ENCODE data around the gene APPL2. TPM values are rescaled to one million over a fixed set of nuclear protein-coding genes. Genes with fewer than 3 reads are reported as not detected.
"Not testable (repeated sequence)": the region's sequence is repeated elsewhere in the genome, so short reads cannot be mapped to it uniquely, and the experiment has no call there.

Gene APPL2
- polyA plus RNA-seq, 1 experiment: 50.1 TPM

- no peaks in the 10 kb centered on the region; the same call in 1 of the 2 replicates for H3K9me3 ChIP-seq (ENCODE audit: control insufficient read depth, insufficient read depth, low read length)
- H3K27ac ChIP-seq (ENCODE audit: low read depth, low read length): no peak overlapping the region
- no peak overlapping the region for H3K4me3 ChIP-seq (ENCODE audit: low read depth, low read length)
- POLR2A ChIA-PET: no interaction called here
- no peaks in the 10 kb centered on the region for H3K27me3 ChIP-seq (ENCODE audit: control insufficient read depth, insufficient read depth, low read length)
- DNase-seq (ENCODE audit: low read depth, low spot score): no peak
- no peak for TF ChIP-seq CTCF (IDR thresholded peaks at IDR 0.05; ENCODE audit: low read depth, low read length)
- CTCF ChIA-PET: no interaction called here
Measured at GRCh38 chr12:105194947-105195346, 41.0 kb downstream of the APPL2 start.

- Histone ChIP-seq H3K9me3 (ENCODE audit: control insufficient read depth, insufficient read depth, low read length) (no peaks in the 10 kb centered on the region), H3K27me3 (ENCODE audit: control insufficient read depth, insufficient read depth, low read length) (no peaks in the 10 kb centered on the region), H3K4me3 (ENCODE audit: low read depth, low read length) (no peak overlapping the region), H3K27ac (ENCODE audit: low read depth, low read length) (no peak overlapping the region)
- POLR2A ChIA-PET: no interaction called here
- no peak for TF ChIP-seq CTCF (IDR thresholded peaks at IDR 0.05; ENCODE audit: low read depth, low read length)
- DNase-seq (ENCODE audit: low read depth, low spot score): no peak
- CTCF ChIA-PET: no interaction called here
Measured at GRCh38 chr12:105192624-105193225, 43.2 kb downstream of the APPL2 start.

GRCh38 chr12:105190530-105190929 is 45.4 kb downstream of the APPL2 start:
- H3K27ac ChIP-seq (ENCODE audit: low read depth, low read length): no peak overlapping the region
- H3K9me3 ChIP-seq (ENCODE audit: control insufficient read depth, insufficient read depth, low read length): no peaks in the 10 kb centered on the region
- H3K4me3 ChIP-seq (ENCODE audit: low read depth, low read length): no peak overlapping the region
- TF ChIP-seq CTCF (IDR thresholded peaks at IDR 0.05; ENCODE audit: low read depth, low read length): no peak
- ChIA-PET CTCF (interaction anchor here (0.8 to 1.5 kb wide), 2 partner anchors 188 to 193 kb away, joined by 4 read pairs; no protein-coding TSS in a partner anchor), POLR2A (no interaction called here)
- H3K27me3 ChIP-seq (ENCODE audit: control insufficient read depth, insufficient read depth, low read length): no peaks in the 10 kb centered on the region
- DNase-seq (ENCODE audit: low read depth, low spot score): no peak

GRCh38 chr12:105189293-105189692 is 46.7 kb downstream of the APPL2 start:
- DNase-seq (ENCODE audit: low read depth, low spot score): no peak
- H3K27me3 ChIP-seq (ENCODE audit: control insufficient read depth, insufficient read depth, low read length): no peaks in the 10 kb centered on the region
- peaks cover 8% of the 10 kb centered on the region for H3K9me3 ChIP-seq (ENCODE audit: control insufficient read depth, insufficient read depth, low read length)
- CTCF ChIA-PET: no interaction called here
- no peak overlapping the region for H3K4me3 ChIP-seq (ENCODE audit: low read depth, low read length)
- no peak for TF ChIP-seq CTCF (IDR thresholded peaks at IDR 0.05; ENCODE audit: low read depth, low read length)
- POLR2A ChIA-PET: interaction anchor here (0.6 kb wide), 2 partner anchors 73 to 142 kb away, joined by 3 to 4 read pairs; no protein-coding TSS in a partner anchor
- H3K27ac ChIP-seq (ENCODE audit: low read depth, low read length): no peak overlapping the region

GRCh38 chr12:105183976-105184375 is 52.0 kb downstream of the APPL2 start:
- H3K4me3 ChIP-seq (ENCODE audit: low read depth, low read length); CTCF ChIA-PET; H3K9me3 ChIP-seq (ENCODE audit: control insufficient read depth, insufficient read depth, low read length); H3K27ac ChIP-seq (ENCODE audit: low read depth, low read length); POLR2A ChIA-PET; H3K27me3 ChIP-seq (ENCODE audit: control insufficient read depth, insufficient read depth, low read length); DNase-seq (ENCODE audit: low read depth, low spot score): not testable (repeated sequence)

GRCh38 chr12:105183406-105183805 is 52.6 kb downstream of the APPL2 start:
- H3K9me3 ChIP-seq (ENCODE audit: control insufficient read depth, insufficient read depth, low read length); POLR2A ChIA-PET; DNase-seq (ENCODE audit: low read depth, low spot score); H3K4me3 ChIP-seq (ENCODE audit: low read depth, low read length); CTCF ChIA-PET; H3K27me3 ChIP-seq (ENCODE audit: control insufficient read depth, insufficient read depth, low read length); H3K27ac ChIP-seq (ENCODE audit: low read depth, low read length): not testable (repeated sequence)

- POLR2A ChIA-PET; H3K4me3 ChIP-seq (ENCODE audit: low read depth, low read length); DNase-seq (ENCODE audit: low read depth, low spot score); CTCF ChIA-PET; H3K9me3 ChIP-seq (ENCODE audit: control insufficient read depth, insufficient read depth, low read length); H3K27ac ChIP-seq (ENCODE audit: low read depth, low read length); H3K27me3 ChIP-seq (ENCODE audit: control insufficient read depth, insufficient read depth, low read length): not testable (repeated sequence)
Measured at GRCh38 chr12:105179114-105179513, 56.9 kb downstream of the APPL2 start.

All from AG04450 (cell line).